HAP-1 (cell line): ENCODE data around the gene KIF5C.

Source experiments
- DNase-seq, 2 experiments: peaks; one replicate each; pipeline ENCODE4 v3.0.0-alpha.2; 2016 to 2020; ENCODE audit warnings: low spot score in 2 of 2
- H3K27me3 ChIP-seq: fragments of 250-450 bp; sonication (Bioruptor Pico); 2 replicates; pipeline ENCODE4 v1.5.1; 2020; ENCODE audit warnings: low read depth, mild to moderate bottlenecking, moderate library complexity
- H3K36me3 ChIP-seq: fragments of 250-450 bp; sonication (Bioruptor Pico); replicated peaks from 2 replicates; pipeline ENCODE4 v1.5.1; 2020; ENCODE audit warnings: mild to moderate bottlenecking
- H3K4me1 ChIP-seq: fragments of 250-450 bp; sonication (Bioruptor Pico); 2 replicates; pipeline ENCODE4 v1.5.1; 2020; ENCODE audit warnings: mild to moderate bottlenecking
- H3K4me3 ChIP-seq: fragments of 250-450 bp; sonication (Bioruptor Pico); 2 replicates; pipeline ENCODE4 v1.5.1; 2020; ENCODE audit warnings: mild to moderate bottlenecking, moderate library complexity
- H3K9me3 ChIP-seq: fragments of 250-450 bp; sonication (Bioruptor Pico); 2 replicates; pipeline ENCODE4 v1.5.1; 2020; ENCODE audit warnings: mild to moderate bottlenecking, moderate library complexity
- in situ Hi-C: fragments of 300-500 bp; cut with MboI; formaldehyde crosslinking; loops from 3 replicates; pipeline ENCODE4 v1.14.3; 2020; ENCODE audit warnings: low sequenced_read_pairs, inconsistent platforms, mixed read lengths

Gene KIF5C

GRCh38 chr2:148965623-148966437 lies 90.8 kb downstream of the KIF5C start:
- in situ Hi-C loops: no loop called here

GRCh38 chr2:148966438-148966758 lies 91.4 kb downstream of the KIF5C start:
- in situ Hi-C loops: no loop called here
- H3K9me3 ChIP-seq: no peaks in the 10 kb centered on the region
- peaks cover 37% of the 10 kb centered on the region for H3K4me1 ChIP-seq
- H3K27me3 ChIP-seq: no peaks in the 10 kb centered on the region
- H3K36me3 ChIP-seq: peaks cover 2% of the 10 kb centered on the region; the same call in 1 of the 2 replicates
- no peak overlapping the region for H3K4me3 ChIP-seq
- no peak for DNase-seq

More at GRCh38 chr2:148965623-148966437, 90.8 kb downstream of the KIF5C start:
- Histone ChIP-seq H3K9me3 (no peaks in the 10 kb centered on the region), H3K36me3 (peaks cover 3% of the 10 kb centered on the region; the same call in 1 of the 2 replicates), H3K4me1 (peaks cover 31% of the 10 kb centered on the region), H3K4me3 (no peak overlapping the region), H3K27me3 (no peaks in the 10 kb centered on the region)
- no peak for DNase-seq

GRCh38 chr2:148967056-148967455 lies 92.0 kb downstream of the KIF5C start:
- Histone ChIP-seq H3K4me3 (no peak overlapping the region), H3K9me3 (no peaks in the 10 kb centered on the region), H3K4me1 (peaks cover 37% of the 10 kb centered on the region), H3K27me3 (no peaks in the 10 kb centered on the region), H3K36me3 (no peaks in the 10 kb centered on the region)
- no peak for DNase-seq
- in situ Hi-C loops: no loop called here

- DNase-seq: no peak
These were observed 92.6 kb downstream of the KIF5C start for GRCh38 chr2:148967578-148967977.

GRCh38 chr2:148968301-148968700 lies 93.3 kb downstream of the KIF5C start:
- Histone ChIP-seq H3K9me3 (no peaks in the 10 kb centered on the region), H3K36me3 (no peaks in the 10 kb centered on the region), H3K4me1 (peaks cover 46% of the 10 kb centered on the region), H3K4me3 (no peak overlapping the region), H3K27me3 (no peaks in the 10 kb centered on the region)
- peak; percentile 30 to 73 for DNase-seq
- in situ Hi-C loops: no loop called here

More at GRCh38 chr2:148967578-148967977, 92.6 kb downstream of the KIF5C start:
- Histone ChIP-seq H3K27me3 (no peaks in the 10 kb centered on the region), H3K9me3 (no peaks in the 10 kb centered on the region), H3K4me1 (peaks cover 38% of the 10 kb centered on the region), H3K4me3 (no peak overlapping the region), H3K36me3 (no peaks in the 10 kb centered on the region)
- in situ Hi-C loops: no loop called here

GRCh38 chr2:148968776-148969319 lies 93.8 kb downstream of the KIF5C start:
- no peaks in the 10 kb centered on the region for H3K27me3 ChIP-seq
- no peaks in the 10 kb centered on the region for H3K36me3 ChIP-seq
- no peaks in the 10 kb centered on the region for H3K9me3 ChIP-seq
- DNase-seq: peak in 1 of 2 experiments; percentile 43
- in situ Hi-C loops: no loop called here
- H3K4me3 ChIP-seq: no peak overlapping the region
- peaks cover 51% of the 10 kb centered on the region for H3K4me1 ChIP-seq

- in situ Hi-C loops: no loop called here
- H3K4me1 ChIP-seq: peaks cover 54% of the 10 kb centered on the region
- H3K27me3 ChIP-seq: no peaks in the 10 kb centered on the region
- no peak overlapping the region for H3K4me3 ChIP-seq
- no peaks in the 10 kb centered on the region for H3K36me3 ChIP-seq
- no peaks in the 10 kb centered on the region for H3K9me3 ChIP-seq
- peak; percentile 67 to 83 for DNase-seq
These were observed 94.6 kb downstream of the KIF5C start for GRCh38 chr2:148969659-148970061.

GRCh38 chr2:148970385-148970784 lies 95.4 kb downstream of the KIF5C start:
- H3K9me3 ChIP-seq: no peaks in the 10 kb centered on the region
- peak in 1 of 2 experiments; percentile 15 for DNase-seq
- peaks cover 62% of the 10 kb centered on the region for H3K4me1 ChIP-seq
- H3K36me3 ChIP-seq: no peaks in the 10 kb centered on the region
- H3K4me3 ChIP-seq: no peak overlapping the region
- no peaks in the 10 kb centered on the region for H3K27me3 ChIP-seq
- in situ Hi-C loops: no loop called here

GRCh38 chr2:148971547-148971946 lies 96.5 kb downstream of the KIF5C start:
- no peak overlapping the region for H3K4me3 ChIP-seq
- in situ Hi-C loops: no loop called here
- H3K9me3 ChIP-seq: no peaks in the 10 kb centered on the region
- DNase-seq: no peak
- H3K27me3 ChIP-seq: no peaks in the 10 kb centered on the region
- no peaks in the 10 kb centered on the region for H3K36me3 ChIP-seq
- H3K4me1 ChIP-seq: peaks cover 62% of the 10 kb centered on the region

GRCh38 chr2:148974095-148974494 lies 99.1 kb downstream of the KIF5C start:
- no peaks in the 10 kb centered on the region for H3K27me3 ChIP-seq
- H3K4me1 ChIP-seq: peaks cover 46% of the 10 kb centered on the region
- DNase-seq: peak; percentile 57 to 100
- H3K4me3 ChIP-seq: no peak overlapping the region
- no peaks in the 10 kb centered on the region for H3K36me3 ChIP-seq
- in situ Hi-C loops: no loop called here
- no peaks in the 10 kb centered on the region for H3K9me3 ChIP-seq

- in situ Hi-C loops: loop anchor here (5.0 to 25.0 kb wide), 2 partner anchors 41 to 1016 kb away; no protein-coding TSS in a partner anchor
- H3K4me1 ChIP-seq: peaks cover 17% of the 10 kb centered on the region
- no peaks in the 10 kb centered on the region for H3K9me3 ChIP-seq
- peaks cover 6% of the 10 kb centered on the region for H3K36me3 ChIP-seq
- no peak overlapping the region for H3K4me3 ChIP-seq
- DNase-seq: no peak
- H3K27me3 ChIP-seq: no peaks in the 10 kb centered on the region
These were observed 103.1 kb downstream of the KIF5C start for GRCh38 chr2:148978026-148978685.

- in situ Hi-C loops: loop anchor here (5.0 to 25.0 kb wide), 2 partner anchors 41 to 1016 kb away; no protein-coding TSS in a partner anchor
These were observed 103.7 kb downstream of the KIF5C start for GRCh38 chr2:148978706-148979105.

GRCh38 chr2:148979164-148979918 lies 104.3 kb downstream of the KIF5C start:
- Histone ChIP-seq H3K9me3 (no peaks in the 10 kb centered on the region), H3K36me3 (peaks cover 13% of the 10 kb centered on the region), H3K27me3 (no peaks in the 10 kb centered on the region), H3K4me1 (peaks cover 11% of the 10 kb centered on the region), H3K4me3 (no peak overlapping the region)
- DNase-seq: no peak
- in situ Hi-C loops: loop anchor here (5.0 to 25.0 kb wide), 2 partner anchors 42 to 1017 kb away; no protein-coding TSS in a partner anchor

More at GRCh38 chr2:148978706-148979105, 103.7 kb downstream of the KIF5C start:
- Histone ChIP-seq H3K4me3 (no peak overlapping the region), H3K9me3 (no peaks in the 10 kb centered on the region), H3K4me1 (peaks cover 12% of the 10 kb centered on the region), H3K36me3 (peaks cover 7% of the 10 kb centered on the region), H3K27me3 (no peaks in the 10 kb centered on the region)
- DNase-seq: no peak
